ENCODE measurements around the gene GAN.
"Not testable (repeated sequence)": the region's sequence is repeated elsewhere in the genome, so short reads cannot be mapped to it uniquely, and the experiment has no call there.

The GAN gene

GRCh38 chr16:81417210-81417609 is 102.4 kb downstream of the GAN start:
- no peak for DNase-seq (ENCODE audit: extremely low read depth, low read depth)
- TF ChIP-seq, protein P1, sequence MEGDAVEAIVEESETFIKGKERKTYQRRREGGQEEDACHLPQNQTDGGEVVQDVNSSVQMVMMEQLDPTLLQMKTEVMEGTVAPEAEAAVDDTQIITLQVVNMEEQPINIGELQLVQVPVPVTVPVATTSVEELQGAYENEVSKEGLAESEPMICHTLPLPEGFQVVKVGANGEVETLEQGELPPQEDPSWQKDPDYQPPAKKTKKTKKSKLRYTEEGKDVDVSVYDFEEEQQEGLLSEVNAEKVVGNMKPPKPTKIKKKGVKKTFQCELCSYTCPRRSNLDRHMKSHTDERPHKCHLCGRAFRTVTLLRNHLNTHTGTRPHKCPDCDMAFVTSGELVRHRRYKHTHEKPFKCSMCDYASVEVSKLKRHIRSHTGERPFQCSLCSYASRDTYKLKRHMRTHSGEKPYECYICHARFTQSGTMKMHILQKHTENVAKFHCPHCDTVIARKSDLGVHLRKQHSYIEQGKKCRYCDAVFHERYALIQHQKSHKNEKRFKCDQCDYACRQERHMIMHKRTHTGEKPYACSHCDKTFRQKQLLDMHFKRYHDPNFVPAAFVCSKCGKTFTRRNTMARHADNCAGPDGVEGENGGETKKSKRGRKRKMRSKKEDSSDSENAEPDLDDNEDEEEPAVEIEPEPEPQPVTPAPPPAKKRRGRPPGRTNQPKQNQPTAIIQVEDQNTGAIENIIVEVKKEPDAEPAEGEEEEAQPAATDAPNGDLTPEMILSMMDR (IDR thresholded peaks at IDR 0.05; ENCODE audit: low read depth, low read length): no peak

DNA sequence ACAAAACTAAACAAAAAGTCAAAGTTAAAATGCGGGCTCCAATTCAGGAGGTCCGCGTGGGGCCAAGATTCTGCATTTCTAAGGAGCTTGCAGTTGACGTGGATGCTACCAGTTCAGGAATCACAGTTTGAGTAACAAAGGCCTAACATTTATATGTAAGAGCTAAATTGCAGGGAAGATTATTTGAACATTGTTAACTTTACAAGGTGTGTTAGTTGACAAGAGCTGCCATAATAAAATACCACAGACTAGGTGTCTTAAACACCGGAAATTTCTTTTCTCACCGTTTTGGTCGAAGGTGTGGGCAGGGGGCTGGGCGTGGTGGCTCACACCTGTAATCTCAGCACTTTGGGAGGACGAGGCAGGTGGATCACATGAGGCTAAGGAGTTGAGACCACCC is 105.0 kb downstream of the GAN start:
- DNase-seq (ENCODE audit: extremely low read depth, low read depth): no peak
- TF ChIP-seq, protein P1 (IDR thresholded peaks at IDR 0.05; ENCODE audit: low read depth, low read length): no peak

- TF ChIP-seq, protein P1 (IDR thresholded peaks at IDR 0.05; ENCODE audit: low read depth, low read length): no peak
- DNase-seq (ENCODE audit: extremely low read depth, low read depth): no peak
These were observed 106.4 kb downstream of the GAN start for GRCh38 chr16:81421126-81421525.

DNA sequence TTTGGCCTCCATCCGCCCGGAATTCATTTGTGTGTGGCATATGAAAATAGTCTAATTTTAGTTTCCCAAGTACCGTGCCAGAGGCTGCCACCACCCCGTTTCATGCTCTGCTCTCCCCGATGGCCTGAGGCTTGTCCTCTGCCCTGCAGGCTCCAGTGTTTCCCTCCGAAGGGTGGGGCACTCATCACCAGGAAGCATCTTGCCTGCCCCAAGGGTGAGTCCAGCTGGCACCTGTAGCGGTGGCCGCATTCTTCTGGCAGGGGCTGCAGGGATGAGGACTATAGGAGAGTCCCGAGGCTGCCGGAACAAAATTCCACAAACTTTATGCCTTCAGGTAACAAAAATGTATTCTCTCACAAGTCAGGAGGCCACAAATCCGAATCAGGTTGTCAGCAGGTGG is 106.8 kb downstream of the GAN start:
- TF ChIP-seq, protein P1 (IDR thresholded peaks at IDR 0.05; ENCODE audit: low read depth, low read length): no peak
- no peak for DNase-seq (ENCODE audit: extremely low read depth, low read depth)

GRCh38 chr16:81422153-81422552 is 107.4 kb downstream of the GAN start:
- not testable (repeated sequence) for DNase-seq (ENCODE audit: extremely low read depth, low read depth)

DNA sequence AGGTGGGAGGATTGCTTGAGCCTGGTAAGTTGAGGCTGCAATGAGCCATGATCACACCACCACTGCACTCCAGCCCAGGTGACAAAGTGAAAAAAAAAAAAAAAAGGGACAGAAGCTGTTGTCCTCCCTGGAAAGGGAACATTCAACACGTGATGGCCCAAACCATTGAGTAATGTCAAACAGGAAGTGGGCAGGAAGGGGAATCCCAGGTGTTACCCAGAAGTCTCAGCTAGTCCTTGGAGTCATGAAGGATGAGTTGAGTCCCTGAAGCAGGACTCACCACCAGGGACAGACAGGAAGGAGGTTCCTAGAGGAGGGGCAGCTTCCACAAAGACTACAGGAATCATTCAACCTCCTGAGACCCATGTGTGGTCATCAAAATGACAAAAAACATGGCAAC is 110.0 kb downstream of the GAN start:
- no peak for DNase-seq (ENCODE audit: extremely low read depth, low read depth)
- TF ChIP-seq, protein P1 (IDR thresholded peaks at IDR 0.05; ENCODE audit: low read depth, low read length): no peak

DNA sequence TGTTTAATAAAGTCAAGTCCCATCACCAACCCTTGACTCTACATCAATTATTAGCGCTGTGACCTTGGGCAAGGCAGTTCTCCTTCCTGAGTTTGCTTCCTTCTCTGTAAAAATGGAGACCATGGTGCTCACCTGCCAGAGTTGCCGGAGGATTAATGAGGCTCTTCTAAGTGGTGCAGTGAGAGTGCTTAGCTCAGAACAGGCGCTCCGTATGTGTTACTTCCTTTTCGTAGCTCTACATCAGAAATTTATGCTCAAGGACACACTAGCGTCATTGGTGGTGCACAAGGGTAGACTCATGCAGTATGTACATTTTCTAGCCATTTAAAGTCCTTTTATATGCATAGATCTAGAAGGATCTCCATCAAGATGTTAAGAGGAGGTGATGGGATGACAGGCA is 112.5 kb downstream of the GAN start:
- DNase-seq (ENCODE audit: extremely low read depth, low read depth): no peak

DNA sequence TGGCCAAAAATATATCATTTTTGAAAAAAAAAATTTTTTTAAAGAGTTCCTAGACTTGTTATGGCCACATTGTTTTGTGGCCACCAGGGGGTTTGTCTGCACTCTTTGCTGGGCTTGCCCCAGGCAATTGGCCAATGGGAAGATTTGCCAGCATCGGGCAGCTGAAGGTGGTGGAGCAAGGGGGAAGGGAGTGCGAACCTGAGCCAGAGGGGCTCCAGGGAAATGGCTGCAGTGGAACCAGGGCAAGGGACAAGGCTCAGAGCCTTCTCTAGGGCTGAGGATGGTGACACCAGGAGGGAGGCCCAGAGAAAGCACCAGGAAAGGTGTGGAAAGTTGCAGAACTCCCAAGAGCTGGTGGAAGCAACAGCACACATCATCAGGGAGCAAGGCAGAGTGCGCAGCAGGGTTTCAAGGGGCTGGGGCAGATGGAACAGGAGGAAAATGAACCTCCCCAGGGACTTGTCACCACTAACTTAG is 114.3 kb downstream of the GAN start:
- no peak for DNase-seq (ENCODE audit: extremely low read depth, low read depth)
- TF ChIP-seq, protein P1 (IDR thresholded peaks at IDR 0.05; ENCODE audit: low read depth, low read length): peak; percentile 44

More for the DNA sequence above, 112.5 kb downstream of the GAN start:
- TF ChIP-seq, protein P1 (IDR thresholded peaks at IDR 0.05; ENCODE audit: low read depth, low read length): no peak
